GM19468 (cell line): ENCODE results near the gene SETD1B.

Experiments used
- ATAC-seq: cut with Tn5 transposase; IDR thresholded peaks from one replicate; pipeline ENCODE4 v1.9.1; 2021; ENCODE audit warnings: mild to moderate bottlenecking, moderate library complexity, moderate number of reproducible peaks; ENCODE audit not compliant: unreplicated experiment; ENCODE audit errors: extremely low read depth

The SETD1B gene

DNA sequence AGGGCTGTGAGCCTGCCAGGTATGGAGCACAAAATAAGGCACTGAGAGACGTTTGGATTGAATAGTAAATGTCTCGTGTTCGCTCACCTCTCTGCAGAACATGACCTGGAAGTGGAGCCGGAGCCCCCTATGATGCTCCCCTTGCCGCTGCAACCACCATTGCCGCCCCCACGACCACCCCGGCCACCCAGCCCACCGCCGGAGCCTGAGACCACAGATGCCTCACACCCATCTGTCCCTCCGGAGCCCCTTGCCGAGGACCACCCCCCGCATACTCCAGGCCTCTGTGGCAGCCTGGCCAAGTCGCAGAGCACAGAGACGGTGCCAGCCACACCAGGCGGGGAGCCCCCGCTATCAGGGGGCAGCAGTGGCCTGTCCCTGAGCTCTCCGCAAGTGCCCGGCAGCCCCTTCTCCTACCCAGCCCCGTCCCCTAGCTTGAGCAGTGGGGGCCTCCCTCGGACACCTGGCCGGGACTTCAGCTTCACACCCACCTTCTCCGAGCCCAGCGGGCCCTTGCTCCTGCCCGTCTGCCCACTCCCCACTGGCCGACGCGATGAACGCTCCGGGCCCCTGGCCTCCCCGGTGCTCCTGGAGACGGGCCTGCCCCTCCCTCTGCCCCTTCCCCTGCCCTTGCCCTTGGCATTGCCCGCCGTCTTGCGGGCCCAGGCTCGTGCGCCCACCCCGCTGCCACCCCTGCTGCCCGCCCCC lies 18.7 kb downstream of the SETD1B start:
- ATAC-seq: no peak

DNA sequence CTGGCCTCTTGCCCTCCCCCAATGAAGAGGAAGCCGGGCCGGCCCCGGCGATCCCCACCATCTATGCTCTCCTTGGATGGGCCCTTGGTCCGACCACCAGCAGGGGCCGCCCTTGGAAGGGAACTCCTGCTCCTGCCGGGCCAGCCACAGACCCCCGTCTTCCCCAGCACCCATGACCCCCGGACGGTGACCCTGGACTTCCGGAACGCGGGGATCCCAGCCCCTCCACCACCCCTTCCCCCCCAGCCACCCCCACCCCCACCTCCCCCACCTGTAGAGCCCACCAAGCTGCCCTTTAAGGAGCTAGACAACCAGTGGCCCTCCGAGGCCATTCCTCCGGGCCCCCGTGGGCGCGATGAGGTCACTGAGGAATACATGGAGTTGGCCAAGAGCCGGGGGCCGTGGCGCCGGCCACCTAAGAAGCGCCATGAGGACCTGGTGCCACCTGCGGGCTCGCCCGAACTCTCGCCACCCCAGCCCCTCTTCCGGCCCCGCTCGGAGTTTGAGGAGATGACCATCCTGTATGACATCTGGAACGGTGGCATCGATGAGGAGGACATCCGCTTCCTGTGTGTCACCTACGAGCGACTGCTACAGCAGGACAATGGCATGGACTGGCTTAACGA lies 19.4 kb downstream of the SETD1B start:
- no peak for ATAC-seq

DNA sequence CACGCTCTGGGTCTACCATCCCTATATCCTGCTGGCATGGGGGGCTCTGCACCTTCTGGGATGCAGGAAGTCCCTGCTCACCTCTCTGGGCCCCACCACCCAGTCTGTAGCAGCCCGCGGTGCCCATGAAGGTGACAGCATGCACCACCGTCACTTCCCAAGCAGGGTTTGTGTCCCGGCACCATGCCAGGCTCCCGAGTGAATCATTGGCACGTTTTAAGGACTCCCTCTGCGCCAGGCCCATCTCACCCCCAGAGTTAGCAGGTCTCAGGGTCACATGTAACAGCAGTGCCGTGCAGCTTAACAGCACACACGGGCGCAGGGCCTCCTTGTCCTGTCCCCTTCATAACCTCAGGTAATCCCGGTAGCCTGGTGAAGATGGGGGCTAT lies 19.9 kb downstream of the SETD1B start:
- no peak for ATAC-seq

DNA sequence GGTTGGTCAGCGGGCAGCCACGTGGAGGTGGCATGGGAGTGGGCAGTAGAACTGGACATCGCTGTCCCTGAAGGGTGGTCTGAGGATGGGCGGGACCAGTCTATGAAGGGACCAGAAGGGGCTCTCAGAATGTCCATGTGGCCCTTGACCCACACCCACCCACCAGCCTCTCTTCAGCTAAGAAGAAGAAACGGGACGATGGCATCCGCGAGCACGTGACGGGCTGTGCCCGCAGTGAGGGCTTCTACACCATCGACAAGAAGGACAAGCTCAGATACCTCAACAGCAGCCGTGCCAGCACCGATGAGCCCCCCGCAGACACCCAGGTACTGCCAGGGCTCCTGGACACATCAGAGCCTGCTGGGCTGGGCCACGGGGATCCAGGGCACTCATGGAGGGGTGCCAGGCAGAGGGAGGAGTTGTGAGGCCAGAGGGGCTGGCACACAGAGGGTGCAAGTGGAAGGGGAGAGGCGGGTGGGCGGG lies 21.3 kb downstream of the SETD1B start:
- no peak for ATAC-seq

DNA sequence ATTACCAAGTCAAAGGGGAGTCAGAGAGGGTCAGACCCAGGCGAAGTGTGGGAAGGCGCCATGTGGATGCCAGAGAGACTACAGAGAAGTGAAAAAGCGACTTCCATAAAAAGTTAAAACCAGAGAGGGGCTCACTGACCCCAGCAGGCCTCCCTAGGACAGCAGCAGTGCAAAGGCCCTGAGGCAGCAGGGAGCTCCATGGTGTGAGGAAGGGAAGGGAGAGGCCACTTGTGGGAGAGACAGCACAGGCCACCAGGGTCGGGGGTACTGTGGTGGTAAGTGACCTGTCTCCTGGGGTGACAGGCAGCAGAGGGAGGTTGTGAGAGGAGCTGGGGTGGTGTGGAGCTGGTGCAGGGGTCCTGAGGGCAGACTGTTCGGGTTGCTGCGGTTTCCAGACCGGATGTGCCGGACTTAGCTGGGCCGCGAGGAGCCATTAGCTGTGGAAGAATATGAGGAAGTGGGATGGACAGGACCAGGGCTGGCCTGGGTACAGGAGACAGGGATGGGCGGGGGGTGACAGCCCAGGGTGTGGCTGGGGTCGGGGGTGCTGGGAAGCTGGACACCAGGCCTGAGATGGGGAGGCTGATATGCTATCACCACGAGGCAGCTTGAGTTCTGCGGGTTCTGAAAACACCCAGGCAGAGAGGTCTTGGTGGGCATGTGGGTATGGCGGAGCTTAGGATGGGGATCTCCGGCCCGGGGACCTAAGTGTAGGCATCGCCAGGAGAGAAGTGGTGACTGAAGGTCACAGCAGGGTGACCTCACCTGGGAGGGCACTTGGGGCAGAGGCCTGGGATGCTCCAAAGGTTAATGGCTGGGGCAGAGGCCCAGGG lies 22.7 kb downstream of the SETD1B start:
- no peak for ATAC-seq

DNA sequence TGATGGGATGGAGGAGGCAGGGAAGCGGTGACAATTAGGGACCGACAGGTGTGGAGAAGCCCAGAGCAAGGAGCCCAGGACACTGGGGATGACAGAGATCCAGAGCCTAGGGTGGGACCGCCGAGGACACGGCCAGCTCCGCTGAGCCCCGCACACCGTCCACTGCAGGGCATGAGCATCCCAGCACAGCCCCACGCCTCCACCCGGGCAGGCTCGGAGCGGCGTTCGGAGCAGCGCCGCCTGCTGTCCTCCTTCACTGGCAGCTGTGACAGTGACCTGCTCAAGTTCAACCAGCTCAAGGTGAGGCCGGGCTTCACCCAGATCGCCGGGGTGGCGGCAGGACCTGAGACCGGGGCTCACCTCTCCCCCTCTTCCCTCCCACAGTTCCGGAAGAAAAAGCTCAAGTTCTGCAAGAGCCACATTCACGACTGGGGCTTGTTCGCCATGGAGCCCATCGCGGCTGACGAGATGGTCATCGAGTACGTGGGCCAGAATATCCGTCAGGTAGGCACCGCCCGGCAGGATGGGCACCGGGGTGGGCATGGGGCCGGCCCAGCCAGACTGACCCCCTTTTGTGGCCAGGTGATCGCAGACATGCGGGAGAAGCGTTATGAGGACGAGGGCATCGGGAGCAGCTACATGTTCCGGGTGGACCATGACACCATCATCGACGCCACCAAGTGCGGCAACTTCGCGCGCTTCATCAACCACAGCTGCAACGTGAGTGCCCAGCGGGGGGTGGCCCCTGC lies 23.7 kb downstream of the SETD1B start:
- no peak for ATAC-seq

DNA sequence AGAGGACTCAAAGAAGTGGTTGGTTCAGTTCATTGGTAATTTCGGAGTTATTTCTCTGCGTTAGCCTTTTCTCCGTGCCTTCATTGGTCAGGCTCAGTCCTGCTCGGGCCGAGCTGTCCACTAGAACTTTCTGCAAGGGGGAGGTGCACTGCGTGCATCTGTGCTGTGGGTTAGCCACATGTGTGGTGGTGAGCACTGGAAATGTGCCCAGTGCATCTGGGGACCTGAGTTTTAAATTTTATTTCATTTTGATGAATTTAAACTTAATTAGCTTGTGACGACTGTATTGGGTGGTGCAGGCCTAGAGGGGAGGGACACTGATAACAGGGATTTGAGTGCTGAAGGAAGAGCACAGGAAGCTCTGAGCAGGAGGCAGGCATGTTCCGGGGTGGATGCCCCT lies 24.5 kb downstream of the SETD1B start:
- ATAC-seq: no peak

DNA sequence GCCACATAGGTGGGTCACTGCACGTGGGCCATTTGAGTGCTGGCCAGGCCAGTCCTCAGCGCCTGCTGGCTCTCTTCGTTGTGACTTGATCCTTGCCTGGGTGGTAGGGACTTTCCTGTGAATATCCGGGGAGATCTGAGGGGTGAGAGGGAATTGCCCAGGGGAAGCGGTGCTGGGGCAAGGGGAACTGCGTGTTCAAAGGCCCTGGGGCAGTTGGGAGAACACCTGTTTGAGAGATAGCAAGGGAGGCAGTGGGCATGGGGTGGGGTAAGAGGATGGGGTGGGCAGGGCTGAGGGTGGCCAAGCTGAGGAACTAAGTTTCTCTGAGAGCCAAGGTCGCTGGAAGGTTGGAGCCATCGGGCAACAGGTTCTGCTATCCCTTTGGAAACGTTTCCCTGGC lies 25.0 kb downstream of the SETD1B start:
- ATAC-seq: no peak

DNA sequence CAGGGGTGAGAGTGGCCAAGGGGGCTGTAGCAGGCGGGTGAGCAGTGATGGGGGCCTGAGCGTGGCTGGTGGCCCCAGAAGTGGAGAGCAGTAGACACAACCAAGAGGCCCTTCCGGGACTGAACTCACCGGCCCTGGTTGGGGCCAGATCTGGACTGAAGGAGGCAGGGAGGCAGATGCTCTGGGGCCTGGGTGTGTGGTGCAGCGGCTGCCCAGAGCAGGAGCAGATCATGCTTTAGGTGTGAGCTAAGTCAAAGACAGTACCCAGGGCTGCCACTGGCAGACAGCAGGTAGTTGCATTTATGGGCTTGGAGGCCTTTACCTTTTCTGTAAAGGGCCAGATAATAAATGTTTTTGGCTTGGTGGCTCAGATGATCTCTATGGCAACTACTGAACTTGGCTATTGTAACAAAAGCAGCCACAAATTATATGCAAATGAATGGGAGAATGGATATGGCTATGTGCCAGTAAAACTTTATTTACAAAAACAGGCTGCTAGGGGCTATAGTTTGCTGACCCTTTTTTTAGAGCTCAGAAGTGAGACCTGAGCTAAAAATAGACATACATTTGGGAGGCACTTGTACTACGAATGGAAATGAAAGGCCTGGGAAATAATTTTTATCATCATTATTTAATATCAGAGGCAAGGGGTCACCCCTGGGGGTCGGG lies 25.6 kb downstream of the SETD1B start:
- ATAC-seq: no peak

DNA sequence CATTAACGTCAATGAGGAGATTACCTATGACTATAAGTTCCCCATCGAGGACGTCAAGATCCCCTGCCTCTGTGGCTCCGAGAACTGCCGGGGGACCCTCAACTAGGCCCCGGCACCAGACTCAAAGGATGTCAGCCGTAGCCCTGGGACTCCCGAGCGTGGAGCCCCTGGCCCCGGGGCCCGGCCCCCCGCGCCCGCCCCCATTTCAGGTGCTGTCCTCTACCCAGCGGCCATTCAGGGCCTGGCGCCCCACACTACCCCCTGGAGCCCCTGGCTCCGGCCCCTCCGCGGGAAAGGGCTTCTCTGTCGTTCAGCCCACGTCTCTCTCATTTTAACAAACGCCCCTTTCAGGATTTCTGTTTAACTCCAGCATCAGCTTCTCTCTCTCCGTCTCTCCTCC lies 26.3 kb downstream of the SETD1B start:
- ATAC-seq: no peak

DNA sequence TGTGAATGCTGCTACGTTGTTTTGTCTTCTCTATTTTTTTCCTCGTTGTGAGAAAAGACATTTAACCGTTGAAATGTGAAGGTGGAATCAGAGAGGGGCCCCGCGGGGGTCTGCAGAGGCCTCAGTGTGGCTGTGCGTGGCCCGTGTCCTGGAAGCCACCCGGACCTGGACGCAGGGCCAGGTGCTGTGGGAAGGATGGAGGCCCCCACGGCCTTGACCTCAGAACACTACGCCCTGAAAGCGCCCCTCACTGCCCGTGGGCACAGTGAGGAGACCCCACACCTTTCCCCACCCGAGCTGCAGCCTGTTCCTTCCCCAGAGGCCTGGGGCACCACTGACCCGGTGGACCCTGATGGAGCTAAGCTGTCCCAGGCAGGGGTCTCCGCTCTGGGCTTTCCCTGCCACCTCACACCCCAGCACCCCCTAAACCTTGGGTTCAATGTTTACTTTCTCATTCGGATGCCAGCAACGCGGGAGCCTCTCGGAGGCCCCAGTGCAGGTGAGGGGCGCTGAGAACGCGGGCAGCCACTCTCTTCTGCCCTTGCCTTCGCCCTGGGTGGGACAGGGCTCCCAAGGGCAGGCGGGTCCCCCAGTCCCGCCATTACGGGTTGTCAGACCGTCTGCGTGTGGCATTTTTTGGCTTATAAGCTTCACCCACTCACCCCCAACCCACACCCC lies 26.9 kb downstream of the SETD1B start:
- ATAC-seq: no peak

DNA sequence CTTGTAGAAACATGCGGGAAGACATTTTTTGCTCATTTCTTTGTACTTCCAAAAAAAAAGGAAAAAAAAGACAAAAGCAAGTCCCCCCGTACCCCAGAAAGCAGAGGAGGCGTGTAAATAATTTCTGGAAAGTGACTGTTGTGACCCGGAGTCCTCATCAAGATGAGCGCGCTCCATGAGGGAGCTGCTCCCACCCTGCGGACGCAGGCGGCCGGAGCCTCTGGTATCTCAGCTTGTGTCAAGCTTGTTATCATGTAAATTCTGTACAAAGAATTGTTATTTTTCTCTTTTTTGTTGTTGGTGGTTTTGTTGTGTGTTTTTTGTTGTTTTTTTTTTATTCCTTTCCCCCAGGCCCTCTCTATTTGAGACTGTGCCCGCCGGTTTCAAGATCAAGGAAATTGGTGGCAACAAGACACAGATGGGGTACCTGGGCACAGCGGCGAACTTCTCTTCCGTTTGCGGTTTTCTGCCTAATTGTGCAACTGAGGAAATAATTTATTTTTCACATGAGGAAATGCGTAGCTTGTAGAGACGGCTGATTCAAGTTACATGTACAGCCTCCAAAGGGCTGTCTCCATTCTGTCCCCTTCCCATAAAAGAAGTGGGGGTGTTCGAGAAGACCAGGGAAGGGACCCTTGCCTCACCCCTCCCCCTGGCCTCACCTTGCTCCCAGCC lies 27.9 kb downstream of the SETD1B start:
- ATAC-seq: no peak

DNA sequence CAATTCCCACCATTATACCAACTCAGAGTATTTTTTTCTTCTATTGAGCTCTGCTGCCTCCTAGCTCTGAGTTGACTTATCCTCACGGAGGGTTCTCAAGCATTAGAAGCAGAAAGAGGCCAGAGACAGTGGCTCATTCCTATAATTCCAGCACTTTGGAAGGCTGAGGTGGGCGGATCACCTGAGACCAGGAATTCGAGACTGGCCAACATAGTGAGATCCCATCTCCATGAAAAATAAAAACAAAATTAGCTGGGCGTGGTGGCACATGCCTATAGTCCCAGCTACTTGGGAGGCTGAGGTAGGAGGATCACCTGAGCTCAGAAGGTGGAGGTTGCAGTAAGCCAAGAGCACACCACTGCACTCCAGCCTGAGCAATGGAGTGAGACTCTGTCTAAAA lies 33.9 kb downstream of the SETD1B start:
- no peak for ATAC-seq

DNA sequence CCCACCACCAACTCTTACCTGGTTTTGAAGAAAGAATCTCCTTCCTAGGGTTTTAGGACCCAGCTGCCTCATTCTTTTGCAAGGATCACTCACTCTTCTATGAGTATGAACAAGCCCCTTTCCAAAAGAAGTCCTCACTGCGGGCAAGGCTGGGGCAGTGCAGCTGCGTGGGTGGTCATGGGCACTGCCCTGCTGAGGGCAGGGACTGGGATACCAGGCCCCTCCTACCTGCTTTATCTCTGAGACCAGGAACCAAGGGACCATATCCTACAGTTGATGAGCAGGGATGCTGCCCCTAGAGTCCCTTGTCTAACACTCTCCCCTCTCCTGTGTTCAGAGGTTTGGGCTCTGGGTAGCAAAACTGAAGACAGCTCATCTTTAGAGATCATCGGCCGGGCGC lies 34.3 kb downstream of the SETD1B start:
- ATAC-seq: no peak

DNA sequence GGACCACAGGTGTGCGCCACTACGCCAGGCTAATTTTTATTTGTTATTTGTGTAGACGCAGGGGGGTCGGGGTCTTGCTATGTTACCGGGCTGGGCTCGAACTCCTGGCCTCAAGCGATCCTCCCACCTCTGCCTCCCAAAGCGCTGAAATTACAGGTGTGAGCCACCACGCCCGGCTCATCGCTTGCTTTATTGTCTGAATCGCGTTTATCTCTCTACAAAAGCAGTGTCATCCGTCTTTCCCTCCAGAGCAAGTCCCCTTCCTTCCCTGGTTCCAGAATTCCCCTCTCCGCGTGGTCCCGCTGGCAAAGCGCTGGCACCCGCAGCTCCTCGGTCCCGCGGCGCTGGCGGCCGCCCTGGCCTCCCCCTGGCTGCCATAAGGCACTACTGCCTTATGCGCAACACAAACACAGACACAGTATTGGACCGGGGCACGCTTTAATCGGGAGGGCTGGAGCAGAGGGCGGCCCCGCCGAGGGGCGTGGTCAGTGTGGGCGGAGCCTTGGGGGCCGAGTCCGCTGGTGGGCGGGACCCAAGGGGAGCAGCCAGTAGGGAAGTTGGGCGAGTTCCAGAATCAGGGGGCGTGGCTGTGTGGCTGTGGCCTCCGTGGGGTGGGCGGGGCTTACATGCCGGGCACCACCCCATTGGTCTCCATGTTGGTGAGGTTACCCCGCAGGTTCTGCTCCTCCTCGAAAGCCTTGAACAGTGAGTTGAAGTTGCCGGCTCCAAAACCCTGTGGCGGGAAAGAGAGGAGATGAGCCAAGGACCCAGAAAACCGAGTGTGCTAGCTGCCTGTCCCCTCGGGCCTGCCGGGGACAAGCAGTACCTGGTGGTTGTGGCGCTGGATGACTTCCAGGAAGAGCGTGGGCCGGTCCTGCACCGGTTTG lies 35.5 kb downstream of the SETD1B start:
- no peak for ATAC-seq

DNA sequence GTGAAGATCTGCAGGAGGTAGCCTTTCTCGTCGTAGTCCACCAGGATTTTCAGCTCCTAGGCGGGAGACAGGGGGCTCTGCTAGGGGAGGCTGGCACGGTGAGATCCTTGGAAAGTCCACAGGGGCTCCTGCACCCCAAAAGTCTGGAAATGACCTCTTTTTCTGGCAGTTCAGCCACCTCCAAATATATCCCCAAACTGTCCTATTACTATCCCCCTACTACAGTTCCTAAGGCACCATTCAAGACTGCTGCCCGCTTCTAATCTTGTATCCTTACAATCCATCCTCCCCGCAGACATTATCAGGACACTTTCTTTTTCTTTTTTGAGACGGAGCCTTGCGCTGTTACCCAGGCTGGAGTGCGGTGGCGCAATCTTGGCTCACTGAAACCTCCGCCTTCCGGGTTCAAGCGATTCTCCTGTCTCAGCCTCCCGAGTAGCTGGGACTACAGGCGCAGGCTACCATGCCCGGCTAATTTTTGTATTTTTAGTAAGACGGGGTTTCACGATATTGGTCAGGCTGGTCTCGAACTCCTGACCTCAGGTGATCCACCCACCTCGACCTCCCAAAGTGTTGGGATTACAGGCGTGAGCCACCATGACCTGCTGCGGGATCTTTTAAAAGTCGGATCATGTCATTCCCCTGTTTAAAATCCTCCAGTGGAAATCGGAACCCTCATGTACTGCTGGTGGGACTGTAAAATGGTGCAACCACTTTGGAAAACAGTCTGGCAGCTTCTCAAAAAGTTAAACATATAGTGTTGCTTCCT lies 36.4 kb downstream of the SETD1B start:
- ATAC-seq: no peak
